Measurements from ENCODE around the gene NTF4.
"Not testable (repeated sequence)": the region's sequence is repeated elsewhere in the genome, so short reads cannot be mapped to it uniquely, and the experiment has no call there.

Gene NTF4

GRCh38 chr19:49056902-49057596 lies 7.6 kb downstream of the NTF4 start:
- not testable (repeated sequence) for DNase-seq (ENCODE audit: low read depth, low spot score)

GRCh38 chr19:49056101-49056901 lies 8.3 kb downstream of the NTF4 start:
- DNase-seq (ENCODE audit: low read depth, low spot score) = peak; percentile 84

- DNase-seq (ENCODE audit: low read depth, low spot score) = peak; percentile 83
These were observed 14.1 kb downstream of the NTF4 start for GRCh38 chr19:49050376-49051033.

GRCh38 chr19:49049834-49050233 lies 14.8 kb downstream of the NTF4 start:
- DNase-seq (ENCODE audit: low read depth, low spot score) = not testable (repeated sequence)

GRCh38 chr19:49049011-49049410 lies 15.6 kb downstream of the NTF4 start, which contains the start of gene CGB8:
TSS of gene CGB8 (minus strand) at chr19:49049111. CDS start at chr19:49048739, 372 bp downstream.
- DNase-seq (ENCODE audit: low read depth, low spot score) = not testable (repeated sequence)

GRCh38 chr19:49043548-49043947 lies 21.1 kb downstream of the NTF4 start, which contains the start of gene CGB5:
TSS of gene CGB5 (plus strand) at chr19:49043848. CDS start at chr19:49044210, 362 bp downstream.
- not testable (repeated sequence) for DNase-seq (ENCODE audit: low read depth, low spot score)

- not testable (repeated sequence) for DNase-seq (ENCODE audit: low read depth, low spot score)
These were observed 22.0 kb downstream of the NTF4 start for GRCh38 chr19:49042666-49043065.

- peak; percentile 80 for DNase-seq (ENCODE audit: low read depth, low spot score)
These were observed 22.4 kb downstream of the NTF4 start for GRCh38 chr19:49042177-49042576.

GRCh38 chr19:49039736-49040135 lies 24.9 kb downstream of the NTF4 start:
- not testable (repeated sequence) for DNase-seq (ENCODE audit: low read depth, low spot score)

GRCh38 chr19:49038557-49039276 lies 25.9 kb downstream of the NTF4 start:
- peak; percentile 86 for DNase-seq (ENCODE audit: low read depth, low spot score)

GRCh38 chr19:49038111-49038510 lies 26.5 kb downstream of the NTF4 start:
- DNase-seq (ENCODE audit: low read depth, low spot score) = not testable (repeated sequence)

- DNase-seq (ENCODE audit: low read depth, low spot score) = not testable (repeated sequence)
These were observed 27.8 kb downstream of the NTF4 start, which contains the start of gene CGB1 for GRCh38 chr19:49036815-49037214. TSS of gene CGB1 (minus strand) at chr19:49036895. CDS start at chr19:49036711, 184 bp downstream.

- not testable (repeated sequence) for DNase-seq (ENCODE audit: low read depth, low spot score)
These were observed 32.8 kb downstream of the NTF4 start, which contains the start of gene CGB2 for GRCh38 chr19:49031642-49032301. TSS of gene CGB2 (plus strand) at chr19:49031890. CDS start at chr19:49032096, 206 bp downstream.

GRCh38 chr19:49030323-49030722 lies 34.3 kb downstream of the NTF4 start:
- DNase-seq (ENCODE audit: low read depth, low spot score) = not testable (repeated sequence)

GRCh38 chr19:49029749-49030148 lies 34.9 kb downstream of the NTF4 start:
- peak; percentile 66 for DNase-seq (ENCODE audit: low read depth, low spot score)

GRCh38 chr19:49028686-49029085 lies 35.9 kb downstream of the NTF4 start:
- DNase-seq (ENCODE audit: low read depth, low spot score) = not testable (repeated sequence)

- peak; percentile 30 for DNase-seq (ENCODE audit: low read depth, low spot score)
These were observed 39.0 kb downstream of the NTF4 start for GRCh38 chr19:49025599-49025998.

GRCh38 chr19:49025088-49025487 lies 39.5 kb downstream of the NTF4 start:
- not testable (repeated sequence) for DNase-seq (ENCODE audit: low read depth, low spot score)

- DNase-seq (ENCODE audit: low read depth, low spot score) = not testable (repeated sequence)
These were observed 40.4 kb downstream of the NTF4 start, which contains the start of gene CGB3 for GRCh38 chr19:49024233-49024632. TSS of gene CGB3 (minus strand) at chr19:49024333. CDS start at chr19:49023971, 362 bp downstream.

GRCh38 chr19:49022116-49022515 lies 42.5 kb downstream of the NTF4 start:
- DNase-seq (ENCODE audit: low read depth, low spot score) = no peak

All from astrocyte of the hippocampus (primary cell).